Ovary (tissue), 9 donors: ENCODE data around the gene CCDC148. TPM values are rescaled to one million over a fixed set of nuclear protein-coding genes. Genes with fewer than 3 reads are reported as not detected.

ENCODE experiments used
- DNase-seq, 5 donors: peaks; one replicate each; pipeline ENCODE4 v3.0.0-alpha.2; 2019 to 2020
- H3K27ac ChIP-seq, 2 donors: fragments of 200-600 bp; one replicate each; pipeline versions ENCODE4 v1.5.1 to v1.8.0; 2019 to 2022
- H3K27me3 ChIP-seq: fragments of 200-600 bp; one replicate; pipeline ENCODE4 v1.8.0; 2022
- H3K36me3 ChIP-seq: fragments of 200-600 bp; sonication (generic); one replicate; pipeline ENCODE4 v1.5.1; 2019
- H3K4me1 ChIP-seq: one replicate; pipeline ENCODE4 v1.8.1; 2013; ENCODE audit warnings: mild to moderate bottlenecking, moderate library complexity; ENCODE audit not compliant: insufficient read depth
- H3K4me3 ChIP-seq: fragments of 200-600 bp; sonication (generic); one replicate; pipeline ENCODE4 v1.5.1; 2017
- H3K9me3 ChIP-seq, 2 donors: fragments of 200-600 bp in 1 of 2; sonication (generic) in 1 of 2; one replicate each; pipeline versions ENCODE4 v1.5.1 to v1.8.1; 2013 to 2019; ENCODE audit warnings: mild to moderate bottlenecking in 1 of 2, moderate library complexity in 1 of 2
- EP300 ChIP-seq: sonication (generic); formaldehyde crosslinking; IDR thresholded peaks from one replicate; pipeline ENCODE4 v1.6.1; 2017; ENCODE audit warnings: antibody characterized with exemption
- POLR2A ChIP-seq: fragments of 450-650 bp; IDR thresholded peaks from one replicate; pipeline ENCODE4 v1.6.1; 2017; ENCODE audit warnings: antibody characterized with exemption, mild to moderate bottlenecking, moderate library complexity
- WGBS, 3 donors: extraction: QIAGEN DNeasy Blood & Tissue Kit in 1 of 3; methylation state at CpG; one replicate each; pipeline versions ENCODE4 v1.1.5 to v1.1.7; 2013 to 2017; 5-methylcytosine and 5-hydroxymethylcytosine counted together
- intact Hi-C, 4 donors: fragments of 100-400 bp; cut with DNase I; formaldehyde crosslinking; loops; one replicate each; pipeline versions ENCODE4 v1.11.0 to v1.15.1; 2022 to 2023
- polyA plus RNA-seq, 2 donors: library from polyadenylated mRNA; stranded (reverse); fragments of 200-250 nt in 1 of 2; fragments of 350-450 nt in 1 of 2; fragmentation: Illumina TruSeq in 1 of 2; extraction: RNeasy Lipid Tissue Mini Kit (QIAGEN cat#74804) in 1 of 2; gene quantifications; one replicate each; pipeline ENCODE4 v1.2.3, GENCODE V29; 2013 to 2014
- total RNA-seq, 7 donors: library from RNA; depleted of rRNA in 2 of 7; stranded (reverse); fragments of >200 nt in 2 of 7; fragmentation: NEBNext Ultra II Directional in 3 of 7; extraction: Animal tissue kit (Norgen Biotek cat#: 25700) in 3 of 7; gene quantifications; one replicate each; pipeline versions ENCODE4 v1.1.0 to v1.2.4, GENCODE V29; 2016 to 2023
- TF ChIP-seq, protein P1 (sequence below), 3 donors: fragments of 450-650 bp in 2 of 3; fragments of 200-600 bp in 1 of 3; IDR thresholded peaks; one replicate each; pipeline versions ENCODE4 v1.5.1 to v1.8.0; 2016 to 2022; ENCODE audit warnings: antibody characterized with exemption in 3 of 3, mild to moderate bottlenecking in 1 of 3
- donor health status: DM: no; HTN: no; CAD: no; lungs with moderate emphysema.
- donor health status: DM: no; HTN: no; CAD: no.
- donor health status: Bipolar disorder and iron deficiency.
- donor health status: DM: yes; HTN: yes; CAD: no.
- donor health status: DM: no; HTN: no; CAD: no.
- donor health status: DM: yes; HTN: yes; CAD: no.

CCDC148 gene
- total and polyA plus RNA-seq, 9 donors, result 0.80 to 6.6 (median 3.5) TPM

- no peaks in the 10 kb centered on the region for H3K9me3 ChIP-seq
- H3K27me3 ChIP-seq, result no peaks in the 10 kb centered on the region
- no peak for DNase-seq
- TF ChIP-seq EP300, result no peak
- TF ChIP-seq, protein P1, sequence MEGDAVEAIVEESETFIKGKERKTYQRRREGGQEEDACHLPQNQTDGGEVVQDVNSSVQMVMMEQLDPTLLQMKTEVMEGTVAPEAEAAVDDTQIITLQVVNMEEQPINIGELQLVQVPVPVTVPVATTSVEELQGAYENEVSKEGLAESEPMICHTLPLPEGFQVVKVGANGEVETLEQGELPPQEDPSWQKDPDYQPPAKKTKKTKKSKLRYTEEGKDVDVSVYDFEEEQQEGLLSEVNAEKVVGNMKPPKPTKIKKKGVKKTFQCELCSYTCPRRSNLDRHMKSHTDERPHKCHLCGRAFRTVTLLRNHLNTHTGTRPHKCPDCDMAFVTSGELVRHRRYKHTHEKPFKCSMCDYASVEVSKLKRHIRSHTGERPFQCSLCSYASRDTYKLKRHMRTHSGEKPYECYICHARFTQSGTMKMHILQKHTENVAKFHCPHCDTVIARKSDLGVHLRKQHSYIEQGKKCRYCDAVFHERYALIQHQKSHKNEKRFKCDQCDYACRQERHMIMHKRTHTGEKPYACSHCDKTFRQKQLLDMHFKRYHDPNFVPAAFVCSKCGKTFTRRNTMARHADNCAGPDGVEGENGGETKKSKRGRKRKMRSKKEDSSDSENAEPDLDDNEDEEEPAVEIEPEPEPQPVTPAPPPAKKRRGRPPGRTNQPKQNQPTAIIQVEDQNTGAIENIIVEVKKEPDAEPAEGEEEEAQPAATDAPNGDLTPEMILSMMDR (IDR thresholded peaks at IDR 0.05), result no peak
- no peak for TF ChIP-seq POLR2A
- H3K4me1 ChIP-seq, result no peaks in the 10 kb centered on the region
- H3K4me3 ChIP-seq, result no peak overlapping the region
- H3K36me3 ChIP-seq, result no peaks in the 10 kb centered on the region
- 91 to 94% (median 93%) methylated on average over 2 of the region's 2 CpGs for WGBS, 3 donors
- no peak overlapping the region for H3K27ac ChIP-seq
- intact Hi-C loops, result no loop called here
Measured at GRCh38 chr2:158192515-158193443, 263.8 kb downstream of the CCDC148 start.

DNA sequence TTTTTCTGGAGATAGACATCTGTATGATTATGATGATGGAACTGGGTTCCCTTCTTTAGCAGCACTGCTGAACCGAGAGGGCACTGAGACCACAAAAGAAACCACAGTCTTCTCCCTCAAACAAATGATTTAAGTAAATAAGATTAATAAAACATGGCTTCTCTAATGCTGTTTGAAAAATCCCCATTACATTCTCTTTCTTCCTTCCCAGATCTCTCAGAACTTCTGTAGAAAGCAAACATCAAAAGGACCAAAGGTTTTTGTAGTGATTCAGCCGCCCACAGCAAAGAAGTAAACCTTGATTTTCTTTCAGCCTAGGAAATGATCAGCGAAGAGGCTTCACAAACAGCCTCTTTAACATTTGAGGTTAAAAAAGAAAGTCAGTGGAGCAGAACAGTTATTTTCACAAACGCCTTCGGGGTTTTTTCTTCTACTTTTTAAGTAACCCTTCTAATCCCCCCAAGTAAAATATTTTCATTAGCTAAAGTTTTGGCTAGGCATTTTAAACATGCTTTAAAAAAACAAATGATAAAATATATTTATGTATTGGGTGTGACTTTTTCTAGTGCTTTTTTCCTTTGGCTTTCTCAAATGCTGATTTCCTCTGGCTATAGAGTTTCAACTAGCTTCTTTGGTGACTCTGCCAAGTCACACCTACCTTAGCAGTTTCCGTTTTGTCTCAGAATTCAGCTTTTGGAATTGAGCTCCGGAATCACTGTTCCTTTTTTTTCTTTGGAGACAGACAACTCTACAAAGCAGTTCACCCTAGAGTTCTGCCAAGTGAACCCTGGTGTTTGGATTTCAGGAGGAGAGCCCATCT lies 265.3 kb downstream of the CCDC148 start:
- H3K27me3 ChIP-seq, result no peaks in the 10 kb centered on the region
- intact Hi-C loops, result no loop called here
- H3K36me3 ChIP-seq, result no peaks in the 10 kb centered on the region
- H3K27ac ChIP-seq, result peak overlapping the region in 1 of 2 donors; percentile 12
- no peaks in the 10 kb centered on the region for H3K4me1 ChIP-seq
- 1 to 2% (median 1%) methylated on average over 7 of the region's 7 CpGs for WGBS, 3 donors
- DNase-seq, result no peak
- H3K9me3 ChIP-seq, result no peaks in the 10 kb centered on the region
- H3K4me3 ChIP-seq, result peak overlapping the region; percentile 6
- TF ChIP-seq EP300 (no peak), POLR2A (no peak)
- TF ChIP-seq, protein P1 (IDR thresholded peaks at IDR 0.05), result no peak

DNA sequence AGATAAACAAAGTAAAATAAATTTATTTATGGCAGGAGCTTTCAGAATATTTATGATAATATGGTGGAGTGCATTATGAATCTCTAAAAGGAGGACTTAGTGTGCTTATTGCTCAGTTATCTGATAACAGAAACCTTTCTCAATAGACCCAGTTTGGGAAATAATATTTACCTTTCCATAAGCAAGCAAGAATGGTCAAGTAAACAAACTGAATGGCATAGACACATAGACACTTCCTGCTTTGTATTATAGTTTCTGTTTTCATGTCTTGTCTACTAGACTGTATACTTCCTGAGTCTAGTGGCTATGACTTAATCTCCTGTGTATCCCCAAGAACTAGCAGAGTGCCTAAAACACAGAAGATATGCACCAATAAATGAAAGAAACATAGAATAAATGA lies 267.0 kb downstream of the CCDC148 start:
- Histone ChIP-seq H3K27me3 (no peaks in the 10 kb centered on the region), H3K27ac (no peak overlapping the region), H3K4me1 (no peaks in the 10 kb centered on the region), H3K9me3 (no peaks in the 10 kb centered on the region), H3K4me3 (no peak overlapping the region), H3K36me3 (no peaks in the 10 kb centered on the region)
- intact Hi-C loops, result loop anchor here in 2 of 4 donors (10.0 kb wide), 2 partner anchors 555 to 565 kb away; no protein-coding TSS in a partner anchor
- no peak for DNase-seq
- TF ChIP-seq, protein P1 (IDR thresholded peaks at IDR 0.05), result no peak
- TF ChIP-seq EP300 (no peak), POLR2A (no peak)

DNA sequence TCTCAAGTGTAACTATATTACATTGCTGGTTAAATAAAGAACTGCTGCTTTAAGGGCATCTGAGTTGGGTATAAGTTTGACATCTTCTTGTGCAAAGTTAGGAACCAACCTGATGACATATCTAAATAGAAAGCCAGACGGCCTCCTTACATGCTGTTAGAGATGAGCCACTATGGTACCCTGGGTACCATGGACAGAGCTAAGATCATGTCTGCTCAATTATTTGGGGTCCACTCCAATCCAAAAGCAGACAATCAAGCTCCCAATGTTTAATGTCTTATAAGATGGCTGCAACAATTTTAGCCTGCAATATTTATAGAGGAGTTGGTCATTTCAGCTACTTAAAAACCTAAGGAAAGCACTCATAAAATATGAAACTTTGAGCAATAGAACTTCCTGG lies 268.6 kb downstream of the CCDC148 start:
- TF ChIP-seq POLR2A (no peak), EP300 (no peak)
- TF ChIP-seq, protein P1 (IDR thresholded peaks at IDR 0.05), result no peak
- Histone ChIP-seq H3K9me3 (no peaks in the 10 kb centered on the region), H3K4me3 (no peak overlapping the region), H3K36me3 (no peaks in the 10 kb centered on the region), H3K27me3 (no peaks in the 10 kb centered on the region), H3K27ac (no peak overlapping the region), H3K4me1 (no peaks in the 10 kb centered on the region)
- 66 to 79% (median 78%) methylated on average over 1 of the region's 1 CpG for WGBS, 3 donors
- intact Hi-C loops, result loop anchor here in 2 of 4 donors (10.0 kb wide), 2 partner anchors 557 to 567 kb away; no protein-coding TSS in a partner anchor
- DNase-seq, result no peak
